ENCODE data around the gene CSTF3.

Gene CSTF3

GRCh38 chr11:33035011-33035410 lies 126.3 kb downstream of the CSTF3 start:
- no peak overlapping the region for H3K27ac ChIP-seq (ENCODE audit: low read depth, low read length)

More at GRCh38 chr11:33035011-33035410, 126.3 kb downstream of the CSTF3 start:
- H3K4me3 ChIP-seq (ENCODE audit: low read depth in 1 of 2, low read length in 2 of 2): no peak overlapping the region
- H3K27me3 ChIP-seq (ENCODE audit: control insufficient read depth in 1 of 2, insufficient read depth in 2 of 2, low read length in 2 of 2): no peaks in the 10 kb centered on the region
- H3K4me1 ChIP-seq (ENCODE audit: insufficient read depth, low read length): no peaks in the 10 kb centered on the region
- H3K9ac ChIP-seq (ENCODE audit: low read length): no peak overlapping the region
- H3K9me3 ChIP-seq (ENCODE audit: low read length): no peaks in the 10 kb centered on the region
- no peaks in the 10 kb centered on the region for H3K36me3 ChIP-seq (ENCODE audit: insufficient read depth, low read length)

All from muscle layer of colon (tissue), 2 donors.